HFFc6 (cell line): Measurements from ENCODE around the gene PLPP3. TPM values are rescaled to one million over a fixed set of nuclear protein-coding genes. Genes with fewer than 3 reads are reported as not detected.

Source experiments
- DNase-seq: peaks from one replicate; pipeline ENCODE4 v3.0.0-alpha.2; 2018
- H3K27ac Mint-ChIP-seq: 2 replicates; pipeline ENCODE4 v1.8.0; 2020; ENCODE audit warnings: mild to moderate bottlenecking, mixed read lengths
- H3K27me3 Mint-ChIP-seq: 2 replicates; pipeline ENCODE4 v1.8.0; 2021; ENCODE audit warnings: mild to moderate bottlenecking, moderate library complexity, mixed read lengths; ENCODE audit not compliant: insufficient read depth
- H3K36me3 Mint-ChIP-seq: 2 replicates; pipeline ENCODE4 v1.8.0; 2021; ENCODE audit warnings: low read depth, mixed read lengths
- H3K4me1 Mint-ChIP-seq: 2 replicates; pipeline ENCODE4 v1.8.0; 2020; ENCODE audit warnings: low read depth, mixed read lengths
- H3K4me3 Mint-ChIP-seq: 2 replicates; pipeline ENCODE4 v1.8.0; 2020; ENCODE audit warnings: mild to moderate bottlenecking, moderate library complexity, mixed read lengths
- H3K9me3 Mint-ChIP-seq: 2 replicates; pipeline ENCODE4 v1.8.0; 2020; ENCODE audit warnings: mild to moderate bottlenecking, mixed read lengths
- total RNA-seq, 6 experiments: library from RNA; stranded (reverse); fragmentation: NEBNext Ultra II Directional; extraction: Animal tissue kit (Norgen Biotek cat#: 25700); gene quantifications; 2 replicates in 1 of 6; 3 replicates in 5 of 6; pipeline ENCODE4 v1.2.3, GENCODE V29; 2021
- TF ChIP-seq, protein P1 (sequence below): fragments of 200-600 bp; sonication (generic); IDR thresholded peaks from 2 replicates; pipeline ENCODE4 v1.5.0; 2021; ENCODE audit warnings: antibody characterized with exemption, mild to moderate bottlenecking

PLPP3 gene
- total RNA-seq, 6 experiments from 2014 or later: 15.1 to 29.9 (median 24.8) TPM

DNA sequence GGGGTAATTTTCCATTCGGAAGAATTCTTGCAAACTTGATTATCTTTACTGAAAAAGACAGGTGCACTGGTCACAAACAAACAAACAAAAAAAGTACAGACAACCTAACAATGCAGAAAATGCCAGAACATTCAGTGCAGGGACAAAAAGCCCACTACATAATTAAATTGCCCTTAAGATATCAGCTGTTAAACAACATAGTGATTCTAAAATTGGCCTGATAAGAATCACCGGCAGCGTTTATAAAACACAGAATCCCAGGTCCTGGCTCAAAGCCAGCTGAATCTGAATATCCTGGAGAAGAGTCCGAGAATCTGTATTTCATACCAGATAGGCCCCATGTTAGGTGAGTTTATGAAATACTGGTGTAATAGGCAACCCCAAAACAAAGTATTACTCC is 6.1 kb downstream of the PLPP3 start:
- no peaks in the 10 kb centered on the region for H3K9me3 Mint-ChIP-seq
- H3K27ac Mint-ChIP-seq: no peak overlapping the region; the same call in 1 of the 2 replicates
- DNase-seq: no peak
- peaks cover 51% of the 10 kb centered on the region for H3K4me1 Mint-ChIP-seq
- no peaks in the 10 kb centered on the region for H3K27me3 Mint-ChIP-seq
- no peak overlapping the region for H3K4me3 Mint-ChIP-seq
- no peaks in the 10 kb centered on the region for H3K36me3 Mint-ChIP-seq
- TF ChIP-seq, protein P1, sequence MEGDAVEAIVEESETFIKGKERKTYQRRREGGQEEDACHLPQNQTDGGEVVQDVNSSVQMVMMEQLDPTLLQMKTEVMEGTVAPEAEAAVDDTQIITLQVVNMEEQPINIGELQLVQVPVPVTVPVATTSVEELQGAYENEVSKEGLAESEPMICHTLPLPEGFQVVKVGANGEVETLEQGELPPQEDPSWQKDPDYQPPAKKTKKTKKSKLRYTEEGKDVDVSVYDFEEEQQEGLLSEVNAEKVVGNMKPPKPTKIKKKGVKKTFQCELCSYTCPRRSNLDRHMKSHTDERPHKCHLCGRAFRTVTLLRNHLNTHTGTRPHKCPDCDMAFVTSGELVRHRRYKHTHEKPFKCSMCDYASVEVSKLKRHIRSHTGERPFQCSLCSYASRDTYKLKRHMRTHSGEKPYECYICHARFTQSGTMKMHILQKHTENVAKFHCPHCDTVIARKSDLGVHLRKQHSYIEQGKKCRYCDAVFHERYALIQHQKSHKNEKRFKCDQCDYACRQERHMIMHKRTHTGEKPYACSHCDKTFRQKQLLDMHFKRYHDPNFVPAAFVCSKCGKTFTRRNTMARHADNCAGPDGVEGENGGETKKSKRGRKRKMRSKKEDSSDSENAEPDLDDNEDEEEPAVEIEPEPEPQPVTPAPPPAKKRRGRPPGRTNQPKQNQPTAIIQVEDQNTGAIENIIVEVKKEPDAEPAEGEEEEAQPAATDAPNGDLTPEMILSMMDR: no peak

DNA sequence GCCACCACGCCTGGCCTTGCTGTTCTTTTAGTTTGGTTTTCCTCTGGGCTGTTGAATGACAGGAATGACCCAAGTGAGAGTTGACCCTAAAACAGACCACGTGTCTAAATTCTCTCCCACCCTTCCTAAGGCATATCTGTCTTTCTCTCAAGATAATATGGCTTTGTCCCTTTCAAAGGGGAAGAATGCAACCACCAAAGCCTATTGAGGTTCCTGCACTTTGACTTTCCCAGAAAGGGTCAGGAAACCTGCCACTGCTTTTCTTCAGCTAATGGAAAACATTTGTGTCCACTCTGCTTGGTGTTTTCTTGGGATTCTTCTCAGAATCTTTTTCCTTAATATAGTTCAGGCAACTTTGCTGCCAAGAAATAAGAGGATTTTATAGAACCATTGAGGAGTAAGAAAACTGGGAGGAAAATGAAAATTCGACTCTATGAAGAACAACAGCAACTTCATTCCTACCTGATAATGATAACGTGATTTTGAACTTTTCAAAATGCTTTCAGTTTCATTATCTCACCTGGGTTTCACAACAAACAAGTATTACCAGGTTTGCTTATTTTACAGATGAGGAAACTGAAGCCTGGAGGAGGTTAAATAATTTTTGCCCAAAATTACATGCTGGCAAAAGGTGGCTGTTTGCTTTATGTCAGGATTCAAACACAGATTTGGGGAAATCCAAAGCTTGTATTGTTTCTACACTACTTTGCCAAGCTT is 6.9 kb downstream of the PLPP3 start:
- no peak overlapping the region for H3K27ac Mint-ChIP-seq
- no peaks in the 10 kb centered on the region for H3K36me3 Mint-ChIP-seq
- peaks cover 44% of the 10 kb centered on the region for H3K4me1 Mint-ChIP-seq
- TF ChIP-seq, protein P1: no peak
- DNase-seq: no peak
- H3K27me3 Mint-ChIP-seq: no peaks in the 10 kb centered on the region
- H3K4me3 Mint-ChIP-seq: no peak overlapping the region
- no peaks in the 10 kb centered on the region for H3K9me3 Mint-ChIP-seq

DNA sequence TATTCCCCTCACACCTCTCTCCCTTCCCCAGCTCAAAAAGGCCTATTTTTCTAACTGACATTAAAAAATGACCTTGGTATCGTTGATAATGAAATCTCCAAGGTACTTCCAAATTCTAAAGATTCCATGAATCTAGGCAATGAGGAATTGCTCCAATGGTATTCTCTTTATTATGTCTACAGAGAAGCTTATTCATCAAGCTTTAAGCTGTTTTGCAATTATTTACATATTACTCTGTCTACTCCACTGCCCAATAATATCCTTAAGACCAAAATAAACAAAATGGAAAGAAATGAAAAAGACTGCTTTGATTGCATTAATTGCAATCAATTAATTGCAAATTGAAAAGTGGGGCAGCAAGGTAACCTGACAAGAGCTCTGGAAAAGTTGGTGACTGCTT is 7.9 kb downstream of the PLPP3 start:
- H3K36me3 Mint-ChIP-seq: no peaks in the 10 kb centered on the region
- TF ChIP-seq, protein P1: no peak
- H3K4me3 Mint-ChIP-seq: no peak overlapping the region
- no peaks in the 10 kb centered on the region for H3K27me3 Mint-ChIP-seq
- DNase-seq: no peak
- no peaks in the 10 kb centered on the region for H3K9me3 Mint-ChIP-seq
- no peak overlapping the region for H3K27ac Mint-ChIP-seq
- peaks cover 33% of the 10 kb centered on the region for H3K4me1 Mint-ChIP-seq

DNA sequence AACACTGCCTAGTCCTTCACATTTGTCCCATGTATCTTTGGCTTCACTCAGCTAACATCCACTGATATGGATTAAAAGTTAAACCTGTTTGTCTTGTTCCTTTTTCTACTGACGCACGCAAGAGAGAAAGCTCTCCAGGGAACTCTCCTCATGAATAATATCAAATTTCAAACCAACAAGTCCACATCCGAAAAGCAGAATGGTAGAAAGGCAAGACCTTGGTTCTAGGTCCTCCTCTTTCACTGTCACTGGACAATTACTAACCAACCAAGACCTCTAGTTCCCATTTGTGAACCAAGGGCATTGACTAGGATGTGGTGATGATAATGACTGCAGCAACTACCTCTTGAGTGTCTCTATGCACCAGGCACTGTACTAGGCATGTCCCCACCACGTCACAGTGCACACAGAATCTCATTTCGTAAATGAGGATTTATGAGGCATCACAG is 8.4 kb downstream of the PLPP3 start:
- TF ChIP-seq, protein P1: no peak
- H3K4me1 Mint-ChIP-seq: peaks cover 34% of the 10 kb centered on the region
- H3K36me3 Mint-ChIP-seq: no peaks in the 10 kb centered on the region
- no peak overlapping the region for H3K4me3 Mint-ChIP-seq
- H3K27me3 Mint-ChIP-seq: no peaks in the 10 kb centered on the region
- H3K9me3 Mint-ChIP-seq: no peaks in the 10 kb centered on the region
- no peak overlapping the region for H3K27ac Mint-ChIP-seq
- DNase-seq: no peak

DNA sequence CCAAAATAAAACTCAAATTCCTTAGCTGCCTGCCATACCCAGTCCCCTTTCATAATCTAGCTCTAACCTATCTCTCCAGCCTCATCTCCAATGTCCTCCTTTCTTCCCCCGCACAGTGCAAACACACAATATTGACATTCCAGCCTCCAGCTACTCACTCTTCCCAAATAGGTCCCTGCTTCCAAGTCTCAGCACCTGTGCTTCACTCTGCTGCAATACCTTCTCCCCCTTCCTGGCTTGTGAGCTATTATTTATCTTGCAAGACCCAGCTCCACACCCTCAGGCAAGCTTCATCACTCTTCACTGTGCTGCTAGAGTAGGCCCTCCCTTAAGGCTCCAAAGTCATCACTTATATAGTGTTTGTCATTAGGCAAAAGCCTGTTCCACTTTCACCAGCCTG is 9.7 kb downstream of the PLPP3 start:
- no peaks in the 10 kb centered on the region for H3K36me3 Mint-ChIP-seq
- DNase-seq: no peak
- no peak overlapping the region for H3K27ac Mint-ChIP-seq
- H3K27me3 Mint-ChIP-seq: no peaks in the 10 kb centered on the region
- H3K9me3 Mint-ChIP-seq: no peaks in the 10 kb centered on the region
- peaks cover 36% of the 10 kb centered on the region for H3K4me1 Mint-ChIP-seq
- TF ChIP-seq, protein P1: no peak
- H3K4me3 Mint-ChIP-seq: no peak overlapping the region
